Measurements from ENCODE around the gene ACSM2B.

The ACSM2B gene

DNA sequence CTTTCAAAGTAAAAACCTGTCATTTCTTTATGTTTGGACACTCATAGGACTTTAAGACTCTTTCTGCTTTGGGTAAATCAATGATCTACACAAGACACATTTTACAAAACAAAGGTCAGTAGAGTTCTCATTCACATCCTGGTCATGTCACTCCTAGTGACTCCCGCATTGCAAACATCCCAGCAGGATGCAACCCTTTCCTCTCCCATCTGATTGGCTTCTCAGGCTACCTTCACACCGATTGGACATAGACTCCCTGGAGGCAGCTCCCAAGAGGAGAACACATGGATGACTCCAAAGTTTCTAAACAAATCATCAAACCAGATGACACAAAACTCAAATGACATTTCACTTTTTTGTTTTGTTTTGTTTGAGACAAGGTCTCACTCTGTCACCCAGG is 43.8 kb upstream of the ACSM2B start:
- Histone ChIP-seq H3K27ac (no peak overlapping the region), H3K36me3 (replicated peaks) (no peaks in the 10 kb centered on the region), H3K27me3 (replicated peaks) (no peaks in the 10 kb centered on the region), H3K4me3 (ENCODE audit: low read depth, low read length) (no peak overlapping the region)
- no peak for DNase-seq
- in situ Hi-C loops (cut with HindIII; ENCODE audit: low pct_ligation_motif_present, low sequenced_read_pairs): no loop called here
- TF ChIP-seq, protein P1, sequence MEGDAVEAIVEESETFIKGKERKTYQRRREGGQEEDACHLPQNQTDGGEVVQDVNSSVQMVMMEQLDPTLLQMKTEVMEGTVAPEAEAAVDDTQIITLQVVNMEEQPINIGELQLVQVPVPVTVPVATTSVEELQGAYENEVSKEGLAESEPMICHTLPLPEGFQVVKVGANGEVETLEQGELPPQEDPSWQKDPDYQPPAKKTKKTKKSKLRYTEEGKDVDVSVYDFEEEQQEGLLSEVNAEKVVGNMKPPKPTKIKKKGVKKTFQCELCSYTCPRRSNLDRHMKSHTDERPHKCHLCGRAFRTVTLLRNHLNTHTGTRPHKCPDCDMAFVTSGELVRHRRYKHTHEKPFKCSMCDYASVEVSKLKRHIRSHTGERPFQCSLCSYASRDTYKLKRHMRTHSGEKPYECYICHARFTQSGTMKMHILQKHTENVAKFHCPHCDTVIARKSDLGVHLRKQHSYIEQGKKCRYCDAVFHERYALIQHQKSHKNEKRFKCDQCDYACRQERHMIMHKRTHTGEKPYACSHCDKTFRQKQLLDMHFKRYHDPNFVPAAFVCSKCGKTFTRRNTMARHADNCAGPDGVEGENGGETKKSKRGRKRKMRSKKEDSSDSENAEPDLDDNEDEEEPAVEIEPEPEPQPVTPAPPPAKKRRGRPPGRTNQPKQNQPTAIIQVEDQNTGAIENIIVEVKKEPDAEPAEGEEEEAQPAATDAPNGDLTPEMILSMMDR (IDR thresholded peaks at IDR 0.05; ENCODE audit: low read depth, low read length, missing control alignments): no peak

DNA sequence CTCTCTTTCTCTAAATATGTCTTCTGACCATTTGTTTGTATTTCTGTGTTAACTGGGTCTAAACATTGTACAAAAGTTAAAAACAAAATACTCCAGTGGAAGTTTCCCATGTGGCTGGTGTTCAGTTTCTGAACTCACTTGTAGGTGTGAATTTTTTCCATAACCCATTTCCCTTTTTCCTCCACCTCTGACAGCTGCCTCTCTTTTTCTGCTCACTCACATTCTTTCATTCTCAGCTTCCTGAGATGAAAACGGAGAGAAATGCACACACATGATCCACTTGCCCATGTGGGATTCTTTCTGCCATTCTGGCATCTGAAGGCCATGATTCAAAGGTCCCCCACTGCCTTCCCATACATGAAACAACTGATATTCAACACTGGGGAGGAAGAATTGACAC is 41.1 kb upstream of the ACSM2B start:
- DNase-seq: no peak
- Histone ChIP-seq H3K27ac (no peak overlapping the region), H3K4me3 (ENCODE audit: low read depth, low read length) (no peak overlapping the region), H3K27me3 (replicated peaks) (no peaks in the 10 kb centered on the region), H3K36me3 (replicated peaks) (no peaks in the 10 kb centered on the region)
- in situ Hi-C loops (cut with HindIII; ENCODE audit: low pct_ligation_motif_present, low sequenced_read_pairs): no loop called here
- TF ChIP-seq, protein P1 (IDR thresholded peaks at IDR 0.05; ENCODE audit: low read depth, low read length, missing control alignments): no peak

DNA sequence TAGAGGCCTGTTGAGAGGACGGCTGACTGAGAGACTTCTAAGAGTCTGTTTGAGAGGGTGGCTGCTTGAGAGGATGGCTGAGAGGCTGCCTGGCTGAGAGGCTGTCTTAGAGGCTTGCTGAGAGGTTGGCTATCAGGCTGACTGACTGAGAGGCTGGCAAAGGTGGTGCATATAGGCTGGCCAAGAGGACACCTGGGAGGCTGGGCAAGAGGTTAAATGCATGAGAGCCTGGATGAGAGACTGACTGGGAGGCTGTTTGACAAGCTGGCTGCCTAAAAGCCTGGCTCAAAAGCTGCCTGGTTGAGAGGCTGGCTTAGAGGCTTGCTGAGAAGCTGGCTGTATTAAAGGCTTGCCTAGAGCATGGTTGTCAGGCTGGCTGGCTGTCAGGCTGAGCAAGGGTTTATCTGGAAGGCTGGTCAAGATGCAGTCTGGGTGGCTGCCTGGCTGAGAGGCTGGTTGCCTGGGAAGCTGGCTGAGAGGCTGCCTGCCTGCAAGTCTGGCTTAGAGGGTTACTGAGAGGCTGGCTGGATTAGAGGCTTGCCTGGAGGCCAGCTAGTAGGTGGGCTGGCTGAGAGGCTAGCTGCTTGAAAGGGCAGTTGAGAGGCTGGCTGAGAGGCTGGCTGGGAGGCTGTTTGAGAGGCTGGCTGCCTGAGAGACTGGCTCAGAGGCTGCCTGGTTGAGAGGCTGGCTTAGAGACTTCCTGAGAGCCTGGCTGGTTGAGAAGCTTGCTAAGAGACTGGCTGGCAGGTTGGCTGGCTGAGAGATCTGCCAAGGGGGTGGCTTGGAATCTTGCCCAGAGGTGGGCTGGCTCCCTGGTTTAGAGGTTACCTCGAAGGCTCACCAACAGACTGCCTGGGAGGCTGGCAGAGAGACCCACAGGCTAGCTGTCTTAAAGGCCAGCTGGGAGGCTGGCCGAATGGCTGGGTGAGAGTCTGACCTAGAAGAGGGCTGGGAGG is 38.3 kb upstream of the ACSM2B start:
- no peak overlapping the region for H3K4me3 ChIP-seq (ENCODE audit: low read depth, low read length)
- H3K27ac ChIP-seq: no peak overlapping the region

DNA sequence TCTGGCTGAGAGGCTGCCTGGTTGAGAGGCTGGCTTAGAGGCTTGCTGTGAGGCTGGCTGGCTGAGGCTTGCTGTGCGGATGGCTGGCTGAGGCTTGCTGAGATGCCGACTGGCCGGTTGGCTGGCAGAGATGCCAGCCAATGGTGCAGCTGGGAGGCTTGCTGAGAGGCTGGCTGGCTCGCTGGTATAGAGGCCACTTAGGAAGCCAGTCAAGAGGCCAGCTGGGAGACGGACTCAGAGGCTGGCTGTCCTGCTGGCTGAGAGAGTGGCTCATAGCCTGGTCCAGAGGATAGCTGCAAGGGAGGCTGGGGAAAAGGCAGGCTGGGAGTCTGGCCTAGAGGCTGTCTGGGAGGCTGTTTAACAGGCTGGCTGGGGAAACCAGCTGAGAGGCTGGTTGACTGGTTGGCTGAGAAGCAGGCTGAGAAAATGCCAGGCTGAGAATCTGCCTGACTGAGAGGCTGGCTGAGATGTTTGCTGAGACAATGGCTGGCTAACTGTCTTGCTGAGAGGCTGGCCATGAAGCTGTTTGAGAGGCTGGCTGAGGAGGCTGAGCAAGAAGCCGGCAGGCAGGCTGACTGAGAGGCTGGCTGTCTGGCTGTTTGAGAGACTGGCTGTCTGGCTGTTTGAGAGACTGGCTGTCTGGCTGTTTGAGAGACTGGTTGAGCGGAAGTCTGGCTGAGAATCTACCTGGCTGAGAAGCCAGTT is 37.5 kb upstream of the ACSM2B start:
- in situ Hi-C loops (cut with HindIII; ENCODE audit: low pct_ligation_motif_present, low sequenced_read_pairs): no loop called here
- H3K4me3 ChIP-seq (ENCODE audit: low read depth, low read length): no peak overlapping the region
- no peaks in the 10 kb centered on the region for H3K27me3 ChIP-seq (replicated peaks)
- H3K27ac ChIP-seq: no peak overlapping the region
- H3K36me3 ChIP-seq (replicated peaks): no peaks in the 10 kb centered on the region
- no peak for DNase-seq
- TF ChIP-seq, protein P1 (IDR thresholded peaks at IDR 0.05; ENCODE audit: low read depth, low read length, missing control alignments): no peak

More for the DNA sequence above, 38.3 kb upstream of the ACSM2B start:
- in situ Hi-C loops (cut with HindIII; ENCODE audit: low pct_ligation_motif_present, low sequenced_read_pairs): no loop called here
- TF ChIP-seq, protein P1 (IDR thresholded peaks at IDR 0.05; ENCODE audit: low read depth, low read length, missing control alignments): no peak
- H3K36me3 ChIP-seq (replicated peaks): no peaks in the 10 kb centered on the region
- DNase-seq: no peak
- H3K27me3 ChIP-seq (replicated peaks): no peaks in the 10 kb centered on the region

DNA sequence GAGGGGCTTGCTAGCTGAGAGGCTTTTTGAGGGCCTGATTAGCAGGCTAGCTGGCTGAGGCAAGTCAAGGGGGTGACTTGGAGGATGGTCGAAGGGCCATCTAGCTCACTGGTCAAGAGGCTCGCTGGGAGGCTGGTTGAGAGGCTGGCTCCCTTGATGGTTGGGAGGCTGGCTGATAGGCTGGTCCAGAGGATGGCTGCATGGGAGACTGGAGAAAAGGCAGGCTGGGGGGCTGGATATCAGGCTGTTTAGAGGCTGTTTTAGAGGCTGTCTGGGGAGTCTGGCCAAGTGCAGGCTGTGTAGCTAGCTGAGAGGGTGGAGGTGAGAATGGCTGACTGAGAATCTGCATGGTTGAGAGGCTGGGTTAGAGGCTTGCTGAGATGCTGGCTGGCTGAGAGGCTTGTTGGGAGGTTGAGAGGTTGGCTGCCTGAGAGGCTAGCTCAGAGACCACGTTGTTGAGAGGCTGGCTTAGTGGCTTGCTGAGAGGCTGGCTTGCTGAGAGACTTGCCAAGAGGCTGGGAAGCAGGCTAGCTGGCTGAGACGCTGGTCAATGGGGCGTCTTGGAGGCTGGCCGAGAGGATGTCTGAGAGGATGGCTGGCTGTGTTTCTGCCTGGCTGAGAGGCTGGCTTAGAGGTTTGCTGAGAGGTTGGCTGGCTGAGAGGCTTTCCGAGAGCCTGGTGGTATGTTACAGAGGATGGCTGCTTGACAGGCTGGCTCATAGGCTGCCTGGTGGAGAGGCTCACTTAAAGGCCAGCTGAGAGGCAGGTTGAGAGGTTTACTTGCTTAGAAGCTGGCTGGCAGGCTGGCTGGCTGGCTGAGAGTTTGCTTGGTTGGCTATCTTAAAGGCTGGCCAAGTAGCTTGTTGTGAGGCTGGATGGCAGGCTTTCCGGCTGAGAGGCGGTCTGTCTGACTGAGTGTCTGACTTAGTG is 36.6 kb upstream of the ACSM2B start:
- no peaks in the 10 kb centered on the region for H3K36me3 ChIP-seq (replicated peaks)
- in situ Hi-C loops (cut with HindIII; ENCODE audit: low pct_ligation_motif_present, low sequenced_read_pairs): no loop called here
- no peak for DNase-seq
- no peak overlapping the region for H3K4me3 ChIP-seq (ENCODE audit: low read depth, low read length)
- no peaks in the 10 kb centered on the region for H3K27me3 ChIP-seq (replicated peaks)
- H3K27ac ChIP-seq: no peak overlapping the region
- TF ChIP-seq, protein P1 (IDR thresholded peaks at IDR 0.05; ENCODE audit: low read depth, low read length, missing control alignments): no peak

Measured in brain microvascular endothelial cell (primary cell).